HG03064 (cell line): ENCODE data around the gene PATL1.
"Not testable (repeated sequence)": the region's sequence is repeated elsewhere in the genome, so short reads cannot be mapped to it uniquely, and the experiment has no call there.

Source experiments
- ATAC-seq: cut with Tn5 transposase; IDR thresholded peaks from one replicate; pipeline ENCODE4 v1.9.1; 2021; ENCODE audit warnings: low read depth; ENCODE audit not compliant: unreplicated experiment

The PATL1 gene

GRCh38 chr11:59668950-59669610, at the start of gene PATL1:
TSS of gene PATL1 (minus strand) at chr11:59669037. CDS start at chr11:59668895, 142 bp downstream.
- peak; percentile 95 for ATAC-seq

GRCh38 chr11:59716051-59716450, 47.2 kb upstream of the PATL1 start:
- ATAC-seq: no peak

DNA sequence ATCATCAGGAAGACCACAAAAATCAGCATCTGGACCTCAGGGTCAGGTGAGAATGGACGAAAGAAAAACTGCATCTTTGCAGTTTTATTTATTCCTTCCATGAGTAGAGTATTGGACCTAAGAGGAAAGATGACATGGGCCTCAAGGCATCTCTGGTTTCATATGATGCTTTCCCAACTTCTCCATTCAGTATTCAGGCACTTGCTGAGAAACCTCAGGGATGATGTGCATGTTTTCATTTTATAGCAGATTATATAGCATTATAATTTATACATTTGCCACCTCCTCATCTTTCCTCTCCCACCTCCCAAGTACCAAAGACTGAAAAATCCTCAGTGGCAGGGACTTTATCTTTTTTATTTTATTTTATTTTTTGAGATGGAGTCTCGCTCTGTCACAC, 44.9 kb upstream of the PATL1 start, which contains the start of gene OR10V1:
Gene OR10V1, minus strand, starts transcription at position 101 of the 400 bp plus-strand sequence. Its CDS starts 0 bp downstream, at position 101.
- ATAC-seq: no peak

GRCh38 chr11:59710136-59710847, 41.5 kb upstream of the PATL1 start:
- ATAC-seq: no peak

DNA sequence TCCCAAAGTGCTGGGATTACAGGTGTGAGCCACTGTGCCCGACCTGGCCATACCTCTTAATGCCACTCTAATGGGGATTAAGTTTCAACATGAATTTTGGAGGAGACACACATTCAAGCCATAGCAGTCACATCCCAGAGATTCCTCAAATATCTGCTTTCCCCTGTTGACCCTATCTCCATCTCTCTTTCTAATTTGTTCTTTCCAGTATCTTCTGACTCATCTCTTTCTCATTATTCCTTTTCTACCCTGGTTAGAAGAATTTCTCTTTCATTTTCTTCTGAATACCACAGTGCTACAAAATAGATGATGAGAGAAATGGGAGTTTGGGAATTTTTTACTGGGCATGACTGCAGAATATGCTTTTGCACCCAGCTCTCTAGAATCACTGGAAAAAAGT, 39.7 kb upstream of the PATL1 start:
- ATAC-seq: no peak

- ATAC-seq: no peak
Measured at GRCh38 chr11:59707371-59707770, 38.5 kb upstream of the PATL1 start.

GRCh38 chr11:59706518-59707285, 37.9 kb upstream of the PATL1 start:
- no peak for ATAC-seq

DNA sequence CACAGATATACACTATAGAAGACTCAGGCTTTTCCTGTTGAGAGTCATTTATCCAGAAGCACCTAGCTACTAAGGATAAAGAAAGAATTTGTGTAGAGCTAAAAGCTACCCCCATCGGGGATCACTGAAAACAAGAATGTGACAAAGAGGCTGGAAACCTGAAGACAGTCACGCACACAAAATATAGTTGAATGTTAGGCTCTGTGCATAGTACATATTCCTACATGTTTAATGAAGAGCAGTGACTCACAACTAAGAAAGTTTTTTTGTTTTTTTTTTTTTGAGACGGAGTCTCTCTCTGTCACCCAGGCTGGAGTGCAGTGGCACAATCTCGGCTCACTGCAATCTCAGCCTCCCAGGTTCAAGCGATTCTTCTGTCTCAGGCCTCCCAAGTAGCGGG, 36.5 kb upstream of the PATL1 start:
- ATAC-seq: no peak

DNA sequence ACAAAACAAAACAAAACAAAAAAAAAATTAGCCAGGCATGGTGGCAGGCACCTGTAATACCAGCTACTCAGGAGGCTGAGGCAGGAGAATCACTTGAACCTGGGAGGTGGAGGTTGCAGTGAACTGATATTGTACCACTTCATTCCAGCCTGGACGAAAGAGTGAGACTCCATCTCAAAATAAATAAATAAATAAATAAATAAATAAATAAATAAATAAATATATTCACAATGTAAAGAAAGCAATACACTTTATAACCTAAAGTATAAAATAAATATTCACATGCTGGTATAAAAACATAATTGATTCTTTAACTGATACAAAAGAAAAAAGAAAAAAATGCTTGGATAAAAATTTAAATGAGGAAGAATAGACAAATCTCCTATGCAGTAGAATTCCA, 34.7 kb upstream of the PATL1 start:
- ATAC-seq: not testable (repeated sequence)

DNA sequence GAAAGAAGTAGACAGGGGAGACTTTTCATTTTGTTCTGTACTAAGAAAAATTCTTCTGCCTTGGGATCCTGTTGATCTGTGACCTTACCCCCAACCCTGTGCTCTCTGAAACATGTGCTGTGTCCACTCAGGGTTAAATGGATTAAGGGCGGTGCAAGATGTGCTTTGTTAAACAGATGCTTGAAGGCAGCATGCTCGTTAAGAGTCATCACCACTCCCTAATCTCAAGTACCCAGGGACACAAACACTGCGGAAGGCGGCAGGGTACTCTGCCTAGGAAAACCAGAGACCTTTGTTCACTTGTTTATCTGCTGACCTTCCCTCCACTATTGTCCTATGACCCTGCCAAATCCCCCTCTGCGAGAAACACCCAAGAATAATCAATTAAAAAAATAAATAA, 31.3 kb upstream of the PATL1 start:
- not testable (repeated sequence) for ATAC-seq

GRCh38 chr11:59698506-59698905, 29.7 kb upstream of the PATL1 start:
- no peak for ATAC-seq

DNA sequence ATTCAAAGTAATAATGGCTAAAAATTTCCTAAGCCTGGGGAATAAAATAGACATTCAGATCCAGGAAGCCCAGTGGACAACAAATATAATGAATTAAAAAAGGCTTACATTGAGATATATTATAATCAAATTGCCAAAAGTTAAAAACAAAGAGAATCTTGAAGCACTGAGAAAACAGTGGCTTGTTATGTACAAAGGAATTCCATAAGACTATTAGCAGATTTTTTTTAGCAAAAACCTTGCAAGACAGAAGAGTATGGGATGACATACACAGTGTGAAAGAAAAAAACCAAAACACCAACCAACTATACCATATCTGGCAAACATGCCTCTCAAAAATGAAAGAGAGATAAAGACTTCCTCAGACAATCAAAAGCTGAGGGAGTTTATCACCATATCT, 24.1 kb upstream of the PATL1 start:
- no peak for ATAC-seq

- ATAC-seq: no peak
Measured at GRCh38 chr11:59691156-59691555, 22.3 kb upstream of the PATL1 start.

GRCh38 chr11:59689015-59689414, 20.2 kb upstream of the PATL1 start:
- no peak for ATAC-seq

GRCh38 chr11:59681260-59681725, 12.5 kb upstream of the PATL1 start:
- ATAC-seq: not testable (repeated sequence)

GRCh38 chr11:59680287-59681154, 11.7 kb upstream of the PATL1 start:
- peak; percentile 69 for ATAC-seq

- ATAC-seq: no peak
Measured at GRCh38 chr11:59679347-59679746, 10.5 kb upstream of the PATL1 start.

GRCh38 chr11:59678813-59679165, 10.0 kb upstream of the PATL1 start:
- ATAC-seq: no peak

DNA sequence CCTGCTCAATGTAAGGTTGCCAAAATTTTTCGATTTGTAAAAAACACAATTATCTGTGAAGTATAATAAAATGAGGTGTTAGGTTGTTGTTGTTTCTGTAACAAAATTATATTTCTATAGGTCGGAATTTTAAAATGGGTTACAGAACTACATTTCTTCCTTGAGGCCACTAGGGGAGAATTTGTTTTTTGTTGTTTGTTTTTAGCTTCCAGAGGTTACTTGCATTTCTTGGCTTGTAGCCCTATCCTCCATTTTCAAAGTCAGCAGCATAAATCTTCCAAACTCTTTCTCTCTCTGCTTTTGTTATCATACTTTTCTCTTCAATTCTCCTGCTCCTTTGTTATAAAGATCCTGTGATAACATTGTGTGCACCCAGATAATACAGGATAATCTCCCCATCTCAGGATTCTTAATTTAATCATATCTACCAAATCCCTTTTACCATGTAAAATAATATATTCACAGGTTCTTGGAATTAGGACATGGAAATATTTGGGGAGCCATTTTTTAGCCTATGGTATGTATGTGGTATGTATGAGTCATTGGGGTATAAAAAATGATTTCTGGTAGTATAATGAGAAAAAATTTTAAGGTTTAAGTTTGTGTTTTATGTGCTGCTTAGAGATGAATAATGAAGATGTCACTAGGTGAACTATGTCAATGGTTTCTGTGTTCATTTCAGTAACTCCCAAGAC, 9.4 kb upstream of the PATL1 start:
- ATAC-seq: no peak

DNA sequence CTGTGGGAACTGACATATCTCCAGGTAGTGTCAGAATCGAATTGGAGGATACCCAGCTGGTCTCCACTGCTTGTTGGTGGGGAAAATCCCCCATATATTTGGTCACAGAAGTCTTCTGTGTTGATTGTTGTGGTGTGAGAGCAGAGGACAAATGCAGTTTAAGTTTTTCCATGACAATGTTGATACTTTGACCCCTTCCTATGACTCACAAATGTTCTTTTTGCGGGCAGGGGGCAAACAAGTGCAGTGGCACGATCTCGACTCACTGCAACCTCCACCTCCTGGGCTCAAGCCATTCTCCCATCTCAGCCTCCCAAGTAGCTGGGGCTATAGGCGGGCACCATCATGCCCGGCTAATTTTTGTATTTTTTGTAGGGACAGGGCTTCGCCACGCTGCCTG, 7.4 kb upstream of the PATL1 start:
- no peak for ATAC-seq
